Esophagus muscularis mucosa (tissue), 3 donors: ENCODE data around the gene ZC3H7A.

Source experiments
- CTCF ChIP-seq, 3 experiments: fragments of 200-600 bp in 2 of 3; fragments of 450-650 bp in 1 of 3; sonication (generic) in 2 of 3; IDR thresholded peaks; one replicate each; pipeline ENCODE4 v1.5.1; 2017 to 2019; ENCODE audit warnings: antibody characterized with exemption in 3 of 3, mild to moderate bottlenecking in 2 of 3, moderate library complexity in 1 of 3
- POLR2A ChIP-seq: fragments of 450-650 bp; IDR thresholded peaks from one replicate; pipeline ENCODE4 v1.6.1; 2017; ENCODE audit warnings: antibody characterized with exemption, moderate library complexity, mild to moderate bottlenecking, low read depth

GRCh38 chr16:11828696-11829095 lies 31.6 kb upstream of the ZC3H7A start:
- TF ChIP-seq CTCF (IDR thresholded peaks at IDR 0.05) (no peak), POLR2A (no peak)
